Panc1 (cell line): ENCODE measurements around the gene TNIK. TPM values are rescaled to one million over a fixed set of nuclear protein-coding genes. Genes with fewer than 3 reads are reported as not detected.

ENCODE experiments used
- ATAC-seq: fragments of 200-7000 bp; cut with Tn5 transposase; 2 replicates; pipeline ENCODE4 v1.9.1; 2020; ENCODE audit warnings: mild to moderate bottlenecking, moderate library complexity
- BruUV-seq: library from RNA; stranded (reverse); fragments of 400-500 nt; replicated peaks from 2 replicates; lab custom pipeline; 2021; lab: Mats Ljungman, UMichigan
- CTCF ChIA-PET: fragments of 300-600 bp; sonication (Branson Sonifier 250); formaldehyde crosslinking; loops from one replicate; lab custom pipeline; 2022; ENCODE audit warnings: antibody characterized with exemption; lab: Charles Lee
- POLR2A ChIA-PET: fragments of 300-600 bp; sonication (Branson Sonifier 250); formaldehyde crosslinking; loops from one replicate; lab custom pipeline; 2022; ENCODE audit warnings: antibody characterized with exemption; lab: Charles Lee
- DNase-seq: peaks from one replicate; pipeline ENCODE4 v3.0.0-alpha.2; 2010; ENCODE audit warnings: low read depth, low spot score
- H3K27ac ChIP-seq: 2 replicates; pipeline ENCODE4 v1.5.1; 2011; ENCODE audit warnings: mild to moderate bottlenecking, low read length, inconsistent platforms
- H3K27me3 ChIP-seq: fragments of 200-500 bp; sonication (Bioruptor generic); 2 replicates; pipeline ENCODE4 v1.6.0; 2014; ENCODE audit warnings: low read length, inconsistent platforms; ENCODE audit not compliant: control insufficient read depth, insufficient read depth
- H3K36me3 ChIP-seq: fragments of 200-500 bp; sonication (Bioruptor generic); 2 replicates; pipeline ENCODE4 v1.5.1; 2014; ENCODE audit warnings: inconsistent platforms, mild to moderate bottlenecking, low read length, moderate library complexity; ENCODE audit not compliant: control insufficient read depth, insufficient read depth
- H3K4me1 ChIP-seq: 2 replicates; pipeline ENCODE4 v1.5.1; 2011; ENCODE audit warnings: inconsistent platforms, mild to moderate bottlenecking, low read length, moderate library complexity; ENCODE audit not compliant: control insufficient read depth, insufficient read depth
- H3K4me3 ChIP-seq, 2 experiments: 2 replicates each; pipeline ENCODE4 v1.5.1; 2011 to 2012; ENCODE audit warnings: low read depth in 2 of 2, low read length in 2 of 2, mild to moderate bottlenecking in 2 of 2, inconsistent platforms in 1 of 2, moderate library complexity in 1 of 2
- H3K9me3 ChIP-seq: fragments of 200-500 bp; sonication (Bioruptor generic); 2 replicates; pipeline ENCODE4 v1.5.1; 2014; ENCODE audit warnings: low read depth, mild to moderate bottlenecking, inconsistent platforms, low read length, moderate library complexity; ENCODE audit not compliant: control insufficient read depth, insufficient read depth
- POLR2AphosphoS5 ChIP-seq: IDR thresholded peaks from 2 replicates; pipeline ENCODE4 v1.6.1; 2012; ENCODE audit warnings: mild to moderate bottlenecking, low read depth, low read length, moderate library complexity
- SIN3A ChIP-seq: IDR thresholded peaks from 2 replicates; pipeline ENCODE4 v1.6.1; 2012; ENCODE audit warnings: low read depth, mild to moderate bottlenecking, low read length, moderate library complexity, borderline replicate concordance; ENCODE audit not compliant: insufficient read depth
- TCF7L2 ChIP-seq: IDR thresholded peaks from 2 replicates; pipeline ENCODE4 v1.6.1; 2011; ENCODE audit warnings: mild to moderate bottlenecking, low read depth, low read length, inconsistent platforms
- in situ Hi-C: cut with HindIII; loops from 2 replicates; pipeline ENCODE4 v1.10.0; 2016; ENCODE audit warnings: low sequenced_read_pairs, low pct_unique_long_range_greater_than_20kb
- intact Hi-C: fragments of 100-400 bp; cut with micrococcal nuclease; formaldehyde crosslinking; loops from one replicate; pipeline ENCODE4 v1.10.0; 2022; ENCODE audit not compliant: unreplicated experiment
- total RNA-seq: library from RNA; stranded (reverse); gene quantifications from one replicate; pipeline ENCODE4 v1.2.1, GENCODE V29; 2021; ENCODE audit not compliant: unreplicated experiment
- TF ChIP-seq, protein P1 (sequence below): fragments of 450-650 bp; IDR thresholded peaks from 2 replicates; pipeline ENCODE4 v1.5.1; 2017; ENCODE audit warnings: mild to moderate bottlenecking
- TF ChIP-seq, protein P2 (sequence below), 2 experiments: IDR thresholded peaks; 2 replicates each; pipeline ENCODE4 v1.6.1; 2011 to 2012; ENCODE audit warnings: low read depth in 2 of 2, control low read depth in 1 of 2, low read length in 1 of 2, mild to moderate bottlenecking in 1 of 2, moderate library complexity in 1 of 2; ENCODE audit not compliant: insufficient read depth in 1 of 2

Gene TNIK
- total RNA-seq, 1 experiment from 2014 or later: 1.9 TPM

DNA sequence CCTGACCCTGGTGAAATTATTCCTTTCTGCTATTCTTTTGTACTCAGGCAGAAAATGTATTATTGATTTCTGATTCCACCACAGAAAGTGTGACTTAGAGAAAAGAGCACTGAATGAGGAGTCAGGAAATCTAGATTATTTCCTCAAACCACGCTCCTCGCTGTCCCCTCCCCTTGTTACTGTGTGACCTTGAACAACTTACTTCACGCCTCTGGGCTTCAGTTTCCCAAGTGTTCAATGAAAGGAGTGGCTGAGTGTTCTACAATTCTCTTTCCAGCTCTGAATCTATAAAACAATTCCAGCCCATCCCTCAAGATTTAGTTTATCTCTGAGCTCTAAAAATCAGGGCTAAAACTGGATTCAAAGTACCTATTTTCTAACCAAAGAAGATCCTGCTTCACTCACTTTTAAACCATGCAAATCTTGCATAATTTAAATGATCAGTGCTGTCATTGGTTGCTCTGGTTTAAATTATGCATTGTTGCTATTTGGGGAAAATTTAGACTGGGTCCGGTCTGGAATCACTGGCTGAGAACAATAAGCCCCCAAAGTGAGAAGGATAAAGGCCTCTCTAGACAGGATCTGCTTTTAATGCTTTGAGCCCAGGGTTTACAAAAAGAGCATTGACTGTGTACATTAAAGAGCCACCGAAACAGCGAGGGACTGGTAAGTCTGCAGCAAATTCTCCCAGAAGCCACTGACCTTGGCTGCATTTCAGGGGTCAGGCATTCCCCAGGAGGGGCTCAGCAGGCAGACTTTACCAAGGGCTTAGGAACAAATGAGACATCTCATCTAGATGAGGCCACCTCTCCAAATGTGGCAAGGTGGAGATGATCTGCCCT lies 3.2 kb downstream of the TNIK start:
- Histone ChIP-seq H3K36me3 (peaks cover 6% of the 10 kb centered on the region; the same call in 1 of the 2 replicates), H3K4me3 (no peak overlapping the region), H3K4me1 (peaks cover 17% of the 10 kb centered on the region), H3K27ac (no peak overlapping the region), H3K27me3 (peaks cover 23% of the 10 kb centered on the region), H3K9me3 (no peaks in the 10 kb centered on the region)
- in situ Hi-C loops (no loop called here), intact Hi-C loops (no loop called here)
- TF ChIP-seq POLR2AphosphoS5: no peak
- TF ChIP-seq, protein P1, sequence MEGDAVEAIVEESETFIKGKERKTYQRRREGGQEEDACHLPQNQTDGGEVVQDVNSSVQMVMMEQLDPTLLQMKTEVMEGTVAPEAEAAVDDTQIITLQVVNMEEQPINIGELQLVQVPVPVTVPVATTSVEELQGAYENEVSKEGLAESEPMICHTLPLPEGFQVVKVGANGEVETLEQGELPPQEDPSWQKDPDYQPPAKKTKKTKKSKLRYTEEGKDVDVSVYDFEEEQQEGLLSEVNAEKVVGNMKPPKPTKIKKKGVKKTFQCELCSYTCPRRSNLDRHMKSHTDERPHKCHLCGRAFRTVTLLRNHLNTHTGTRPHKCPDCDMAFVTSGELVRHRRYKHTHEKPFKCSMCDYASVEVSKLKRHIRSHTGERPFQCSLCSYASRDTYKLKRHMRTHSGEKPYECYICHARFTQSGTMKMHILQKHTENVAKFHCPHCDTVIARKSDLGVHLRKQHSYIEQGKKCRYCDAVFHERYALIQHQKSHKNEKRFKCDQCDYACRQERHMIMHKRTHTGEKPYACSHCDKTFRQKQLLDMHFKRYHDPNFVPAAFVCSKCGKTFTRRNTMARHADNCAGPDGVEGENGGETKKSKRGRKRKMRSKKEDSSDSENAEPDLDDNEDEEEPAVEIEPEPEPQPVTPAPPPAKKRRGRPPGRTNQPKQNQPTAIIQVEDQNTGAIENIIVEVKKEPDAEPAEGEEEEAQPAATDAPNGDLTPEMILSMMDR: no peak
- TF ChIP-seq, protein P2, sequence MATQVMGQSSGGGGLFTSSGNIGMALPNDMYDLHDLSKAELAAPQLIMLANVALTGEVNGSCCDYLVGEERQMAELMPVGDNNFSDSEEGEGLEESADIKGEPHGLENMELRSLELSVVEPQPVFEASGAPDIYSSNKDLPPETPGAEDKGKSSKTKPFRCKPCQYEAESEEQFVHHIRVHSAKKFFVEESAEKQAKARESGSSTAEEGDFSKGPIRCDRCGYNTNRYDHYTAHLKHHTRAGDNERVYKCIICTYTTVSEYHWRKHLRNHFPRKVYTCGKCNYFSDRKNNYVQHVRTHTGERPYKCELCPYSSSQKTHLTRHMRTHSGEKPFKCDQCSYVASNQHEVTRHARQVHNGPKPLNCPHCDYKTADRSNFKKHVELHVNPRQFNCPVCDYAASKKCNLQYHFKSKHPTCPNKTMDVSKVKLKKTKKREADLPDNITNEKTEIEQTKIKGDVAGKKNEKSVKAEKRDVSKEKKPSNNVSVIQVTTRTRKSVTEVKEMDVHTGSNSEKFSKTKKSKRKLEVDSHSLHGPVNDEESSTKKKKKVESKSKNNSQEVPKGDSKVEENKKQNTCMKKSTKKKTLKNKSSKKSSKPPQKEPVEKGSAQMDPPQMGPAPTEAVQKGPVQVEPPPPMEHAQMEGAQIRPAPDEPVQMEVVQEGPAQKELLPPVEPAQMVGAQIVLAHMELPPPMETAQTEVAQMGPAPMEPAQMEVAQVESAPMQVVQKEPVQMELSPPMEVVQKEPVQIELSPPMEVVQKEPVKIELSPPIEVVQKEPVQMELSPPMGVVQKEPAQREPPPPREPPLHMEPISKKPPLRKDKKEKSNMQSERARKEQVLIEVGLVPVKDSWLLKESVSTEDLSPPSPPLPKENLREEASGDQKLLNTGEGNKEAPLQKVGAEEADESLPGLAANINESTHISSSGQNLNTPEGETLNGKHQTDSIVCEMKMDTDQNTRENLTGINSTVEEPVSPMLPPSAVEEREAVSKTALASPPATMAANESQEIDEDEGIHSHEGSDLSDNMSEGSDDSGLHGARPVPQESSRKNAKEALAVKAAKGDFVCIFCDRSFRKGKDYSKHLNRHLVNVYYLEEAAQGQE (IDR thresholded peaks at IDR 0.05; ENCODE audit: insufficient read depth in 1 of 2, low read depth in 2 of 2, low read length in 1 of 2): no peak
- no peak for TF ChIP-seq SIN3A
- TF ChIP-seq TCF7L2: no peak
- ATAC-seq (no peak), DNase-seq (no peak)
- POLR2A ChIA-PET: interaction anchor here (1.0 kb wide), 1 partner anchor 10 kb away, joined by 5 read pairs; no protein-coding TSS in a partner anchor
- no TSS peak for BruUV-seq
- CTCF ChIA-PET: interaction anchor here (0.7 kb wide), 1 partner anchor 164 kb away, joined by 3 read pairs; no protein-coding TSS in a partner anchor

DNA sequence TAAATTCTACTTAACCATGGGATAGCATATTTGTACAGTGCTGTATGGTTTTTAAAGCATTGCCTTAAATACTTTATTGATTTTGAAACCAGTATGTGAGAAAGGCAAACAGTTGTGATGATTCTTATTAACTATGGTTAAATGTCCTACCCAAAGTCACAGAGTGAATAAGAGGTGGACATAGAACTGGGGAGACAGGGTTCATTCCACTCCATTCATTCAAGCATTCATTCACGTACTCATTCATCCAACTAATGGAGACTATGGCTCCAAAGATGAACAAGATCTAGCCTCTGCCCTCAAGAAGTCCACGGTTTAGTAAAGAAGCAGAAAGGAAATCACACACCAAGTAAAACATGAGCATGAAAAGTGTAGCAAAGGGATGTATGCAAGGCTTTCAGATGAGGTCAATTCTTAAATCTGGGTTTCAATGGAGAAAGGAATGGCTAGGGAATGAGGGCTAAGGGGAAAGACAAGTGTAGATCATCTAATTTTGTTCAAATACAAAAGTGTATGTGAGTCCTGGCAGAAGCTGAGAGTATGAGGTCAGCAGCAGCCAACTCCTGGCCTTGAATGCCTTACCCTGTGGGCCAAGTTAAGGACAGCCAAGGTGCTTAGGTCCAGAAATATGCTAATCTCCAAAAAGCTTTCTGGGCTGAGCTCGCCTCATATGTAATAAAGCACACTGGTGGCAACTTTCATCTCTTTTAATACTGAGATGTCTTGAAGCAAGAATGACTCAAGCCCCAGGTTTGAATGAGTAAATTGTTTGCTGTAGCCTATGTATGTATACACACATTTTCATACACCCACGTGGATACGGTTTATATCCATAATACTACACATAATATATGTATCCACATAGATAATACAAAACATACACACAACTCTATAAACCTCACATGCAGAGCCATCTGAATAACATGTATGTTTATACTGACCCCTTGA lies 4.3 kb downstream of the TNIK start:
- in situ Hi-C loops (no loop called here), intact Hi-C loops (no loop called here)
- no TSS peak for BruUV-seq
- TF ChIP-seq, protein P1: no peak
- TF ChIP-seq SIN3A: no peak
- no peak for TF ChIP-seq POLR2AphosphoS5
- TF ChIP-seq TCF7L2: no peak
- TF ChIP-seq, protein P2 (IDR thresholded peaks at IDR 0.05; ENCODE audit: insufficient read depth in 1 of 2, low read depth in 2 of 2, low read length in 1 of 2): no peak
- H3K36me3 ChIP-seq: peaks cover 6% of the 10 kb centered on the region; the same call in 1 of the 2 replicates
- peaks cover 12% of the 10 kb centered on the region for H3K4me1 ChIP-seq
- H3K27me3 ChIP-seq: peaks cover 13% of the 10 kb centered on the region
- ChIA-PET CTCF (interaction anchor here (0.7 kb wide), 1 partner anchor 165 kb away, joined by 3 read pairs; no protein-coding TSS in a partner anchor), POLR2A (interaction anchor here (1.0 kb wide), 1 partner anchor 9 kb away, joined by 5 read pairs; no protein-coding TSS in a partner anchor)
- H3K27ac ChIP-seq: no peak overlapping the region
- no peaks in the 10 kb centered on the region for H3K9me3 ChIP-seq
- ATAC-seq (no peak), DNase-seq (no peak)
- H3K4me3 ChIP-seq: no peak overlapping the region
